Upper lobe of right lung (tissue), 1 donor: ENCODE data around the gene ATL2. TPM values are rescaled to one million over a fixed set of nuclear protein-coding genes. Genes with fewer than 3 reads are reported as not detected.
A peak's percentile ranks its signal among the peaks of the same experiment; 100 is the strongest.
"Not testable (repeated sequence)": the region's sequence is repeated elsewhere in the genome, so short reads cannot be mapped to it uniquely, and the experiment has no call there.

Experiments used
- ATAC-seq: fragments of 200-7000 bp; cut with Tn5 transposase; one replicate; pipeline ENCODE4 v1.9.1; 2020; ENCODE audit warnings: mild to moderate bottlenecking, moderate library complexity
- DNase-seq: peaks from one replicate; pipeline ENCODE4 v3.0.0-alpha.2; 2020
- H3K27ac ChIP-seq: fragments of 200-600 bp; one replicate; pipeline ENCODE4 v1.8.0; 2022
- H3K27me3 ChIP-seq: fragments of 200-600 bp; one replicate; pipeline ENCODE4 v1.8.0; 2022; ENCODE audit warnings: mild to moderate bottlenecking
- H3K36me3 ChIP-seq: fragments of 200-600 bp; one replicate; pipeline ENCODE4 v1.8.0; 2022
- H3K4me1 ChIP-seq: fragments of 200-600 bp; one replicate; pipeline ENCODE4 v1.8.0; 2022
- H3K4me3 ChIP-seq: fragments of 200-600 bp; one replicate; pipeline ENCODE4 v1.8.0; 2022; ENCODE audit warnings: mild to moderate bottlenecking
- H3K9me3 ChIP-seq: fragments of 200-600 bp; one replicate; pipeline ENCODE4 v1.8.0; 2022
- intact Hi-C: fragments of 100-400 bp; cut with DNase I; formaldehyde crosslinking; loops from one replicate; pipeline ENCODE4 v1.11.0; 2022
- total RNA-seq: library from RNA; stranded (reverse); fragmentation: NEBNext Ultra II Directional; extraction: Animal tissue kit (Norgen Biotek cat#: 25700); gene quantifications from one replicate; pipeline ENCODE4 v1.2.1, GENCODE V29; 2021
- TF ChIP-seq, protein P1 (sequence below): fragments of 200-600 bp; IDR thresholded peaks from one replicate; pipeline ENCODE4 v1.8.0; 2022; ENCODE audit warnings: antibody characterized with exemption
- donor health status: DM: no; HTN: yes; CAD: no; lungs with severe emphysema.

Gene ATL2
- total RNA-seq, 1 donor from 2014 or later: 69.1 TPM

DNA sequence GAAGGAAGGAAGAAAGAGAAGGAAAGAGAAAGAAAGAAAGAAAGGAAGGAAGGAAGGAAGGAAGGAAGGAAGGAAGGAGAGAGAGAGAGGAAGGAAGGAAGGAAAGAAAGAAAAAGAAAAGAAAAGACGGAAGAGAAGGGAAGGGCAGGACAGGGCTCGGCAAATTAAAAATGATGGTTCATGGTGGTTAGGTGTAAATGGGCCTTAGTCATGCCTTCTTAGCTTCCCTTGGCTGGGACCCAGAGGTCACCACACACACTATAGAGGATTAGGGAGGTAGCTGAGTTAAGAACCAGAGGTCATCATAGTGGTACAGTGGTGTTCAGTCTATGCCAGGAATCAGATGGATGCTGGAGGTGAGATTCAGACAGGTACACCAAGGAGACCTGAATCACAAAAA is 9.3 kb upstream of the ATL2 start:
- H3K27me3 ChIP-seq: no peaks in the 10 kb centered on the region
- H3K9me3 ChIP-seq: no peaks in the 10 kb centered on the region
- no peak for DNase-seq
- TF ChIP-seq, protein P1, sequence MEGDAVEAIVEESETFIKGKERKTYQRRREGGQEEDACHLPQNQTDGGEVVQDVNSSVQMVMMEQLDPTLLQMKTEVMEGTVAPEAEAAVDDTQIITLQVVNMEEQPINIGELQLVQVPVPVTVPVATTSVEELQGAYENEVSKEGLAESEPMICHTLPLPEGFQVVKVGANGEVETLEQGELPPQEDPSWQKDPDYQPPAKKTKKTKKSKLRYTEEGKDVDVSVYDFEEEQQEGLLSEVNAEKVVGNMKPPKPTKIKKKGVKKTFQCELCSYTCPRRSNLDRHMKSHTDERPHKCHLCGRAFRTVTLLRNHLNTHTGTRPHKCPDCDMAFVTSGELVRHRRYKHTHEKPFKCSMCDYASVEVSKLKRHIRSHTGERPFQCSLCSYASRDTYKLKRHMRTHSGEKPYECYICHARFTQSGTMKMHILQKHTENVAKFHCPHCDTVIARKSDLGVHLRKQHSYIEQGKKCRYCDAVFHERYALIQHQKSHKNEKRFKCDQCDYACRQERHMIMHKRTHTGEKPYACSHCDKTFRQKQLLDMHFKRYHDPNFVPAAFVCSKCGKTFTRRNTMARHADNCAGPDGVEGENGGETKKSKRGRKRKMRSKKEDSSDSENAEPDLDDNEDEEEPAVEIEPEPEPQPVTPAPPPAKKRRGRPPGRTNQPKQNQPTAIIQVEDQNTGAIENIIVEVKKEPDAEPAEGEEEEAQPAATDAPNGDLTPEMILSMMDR: no peak
- H3K27ac ChIP-seq: no peak overlapping the region
- no peaks in the 10 kb centered on the region for H3K36me3 ChIP-seq
- H3K4me3 ChIP-seq: no peak overlapping the region
- no peaks in the 10 kb centered on the region for H3K4me1 ChIP-seq
- ATAC-seq: no peak
- intact Hi-C loops: no loop called here

DNA sequence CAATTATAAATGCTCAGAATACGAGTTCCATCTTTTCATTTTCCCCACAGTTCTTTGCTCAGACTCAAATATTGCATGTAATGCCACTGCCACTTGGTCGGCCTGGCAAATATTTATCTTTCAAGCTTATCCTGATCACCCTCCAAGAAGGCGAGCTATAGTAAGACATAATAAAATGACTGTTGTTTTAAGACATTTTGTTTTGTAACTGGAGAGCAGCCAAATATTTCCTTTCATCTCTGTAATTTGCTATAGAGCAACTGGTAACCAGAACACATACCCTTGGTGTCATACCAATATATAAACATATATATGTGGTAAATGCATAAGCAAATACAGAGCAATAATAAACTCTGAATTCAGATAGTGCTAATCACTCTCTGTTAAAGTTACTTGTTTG is 7.3 kb upstream of the ATL2 start:
- ATAC-seq (no peak), DNase-seq (no peak)
- Histone ChIP-seq H3K4me1 (no peaks in the 10 kb centered on the region), H3K27me3 (no peaks in the 10 kb centered on the region), H3K27ac (no peak overlapping the region), H3K36me3 (no peaks in the 10 kb centered on the region), H3K4me3 (no peak overlapping the region), H3K9me3 (no peaks in the 10 kb centered on the region)
- intact Hi-C loops: no loop called here
- TF ChIP-seq, protein P1: no peak

DNA sequence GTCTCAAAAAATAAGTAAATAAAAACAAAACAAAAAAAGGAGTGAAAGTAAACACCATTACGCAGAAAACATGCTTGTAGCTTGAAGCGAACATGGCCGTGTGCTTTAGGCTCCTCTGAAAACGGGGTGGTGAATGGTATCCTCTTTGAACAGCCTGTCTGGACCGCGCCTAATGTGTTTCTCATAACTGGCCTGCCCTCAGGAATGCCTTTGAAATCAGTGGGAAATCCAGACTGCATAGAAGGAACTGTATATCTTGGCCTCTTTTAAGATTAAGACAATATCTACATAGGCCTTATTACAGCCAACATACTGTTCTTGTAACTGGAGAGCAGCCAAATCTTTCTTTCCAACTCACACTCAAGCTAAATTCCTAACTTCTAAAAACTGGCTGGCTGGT is 6.7 kb upstream of the ATL2 start:
- H3K27ac ChIP-seq, DNase-seq, H3K27me3 ChIP-seq, H3K9me3 ChIP-seq, H3K4me1 ChIP-seq, H3K4me3 ChIP-seq, ATAC-seq, intact Hi-C loops, H3K36me3 ChIP-seq: not testable (repeated sequence)

DNA sequence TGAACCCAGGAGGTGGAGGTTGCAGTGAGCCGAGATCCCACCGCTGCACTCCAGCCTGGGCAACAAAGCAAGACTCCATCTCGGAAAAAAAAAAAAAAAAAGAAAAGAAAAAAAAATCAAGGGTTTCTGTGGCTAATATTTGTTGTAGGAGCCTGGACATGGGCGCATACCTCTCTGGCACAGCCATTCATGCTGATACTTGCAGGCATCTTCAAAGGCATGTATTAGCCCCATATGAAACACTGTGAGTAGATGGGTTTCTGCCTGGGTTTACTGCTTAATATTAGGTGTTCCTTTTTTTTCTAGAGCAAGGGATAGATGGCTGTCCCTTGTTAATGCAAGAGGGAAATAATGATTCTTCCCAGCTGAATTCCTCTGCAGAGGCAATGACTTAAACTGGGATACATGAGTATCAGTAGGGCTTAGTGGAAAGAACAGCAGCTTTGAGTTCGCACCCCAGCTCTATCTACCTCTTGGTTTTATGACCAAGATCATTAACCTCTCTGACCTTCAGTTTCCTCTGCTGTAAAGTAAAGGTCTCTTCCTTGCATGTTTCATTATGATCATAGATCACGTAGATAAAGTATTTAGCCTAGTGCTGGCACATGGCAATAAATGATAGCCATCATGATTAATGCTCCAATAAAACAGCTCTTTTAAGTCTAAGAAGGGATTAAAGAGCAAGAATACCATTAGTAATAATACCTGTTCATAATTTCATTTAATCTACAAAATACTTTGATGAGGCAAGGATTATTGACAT is 4.5 kb upstream of the ATL2 start:
- no peak for ATAC-seq
- TF ChIP-seq, protein P1: no peak
- peaks cover 9% of the 10 kb centered on the region for H3K4me1 ChIP-seq

DNA sequence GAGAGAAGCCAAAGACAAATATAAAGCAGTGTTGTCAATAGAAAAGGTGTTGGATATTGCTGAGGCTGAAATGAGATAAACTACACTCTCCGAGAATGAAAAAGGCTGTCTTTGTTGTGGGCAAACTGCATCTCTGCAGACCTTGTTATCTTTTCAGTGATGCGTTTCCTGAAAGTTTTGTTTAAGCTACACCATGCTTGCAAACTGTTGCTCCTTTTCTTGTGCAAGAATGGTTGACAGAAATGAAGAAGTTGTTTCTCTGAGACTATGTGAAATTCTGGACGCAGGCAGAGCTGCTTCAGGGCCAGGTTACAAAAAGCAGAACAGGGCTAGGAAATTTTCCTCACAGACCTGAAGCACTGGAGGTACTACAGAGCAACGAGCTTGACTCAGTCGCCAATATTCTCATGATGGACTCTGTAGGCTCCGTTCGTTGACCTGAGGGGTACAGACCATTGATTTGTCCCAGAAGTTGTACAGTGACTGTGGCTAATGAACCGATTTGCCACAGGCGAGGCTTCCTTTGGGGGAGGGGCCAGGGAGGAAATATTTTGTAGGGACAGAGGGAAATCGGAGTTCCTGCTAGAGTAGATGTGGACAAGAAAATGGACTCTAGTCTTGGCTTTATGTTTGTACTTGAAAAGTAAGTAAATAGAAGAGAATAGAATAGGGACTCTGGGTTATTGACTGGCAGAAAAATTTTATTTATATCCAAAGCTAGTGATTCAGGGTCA is 3.5 kb upstream of the ATL2 start:
- Histone ChIP-seq H3K4me1 (peaks cover 11% of the 10 kb centered on the region), H3K27me3 (no peaks in the 10 kb centered on the region), H3K36me3 (no peaks in the 10 kb centered on the region), H3K27ac (no peak overlapping the region), H3K4me3 (no peak overlapping the region), H3K9me3 (no peaks in the 10 kb centered on the region)
- intact Hi-C loops: no loop called here
- ATAC-seq: no peak
- DNase-seq: no peak
- TF ChIP-seq, protein P1: no peak

More for the DNA sequence above, 4.5 kb upstream of the ATL2 start:
- Histone ChIP-seq H3K27ac (no peak overlapping the region), H3K9me3 (no peaks in the 10 kb centered on the region), H3K27me3 (no peaks in the 10 kb centered on the region), H3K4me3 (no peak overlapping the region), H3K36me3 (no peaks in the 10 kb centered on the region)
- no peak for DNase-seq
- intact Hi-C loops: no loop called here

DNA sequence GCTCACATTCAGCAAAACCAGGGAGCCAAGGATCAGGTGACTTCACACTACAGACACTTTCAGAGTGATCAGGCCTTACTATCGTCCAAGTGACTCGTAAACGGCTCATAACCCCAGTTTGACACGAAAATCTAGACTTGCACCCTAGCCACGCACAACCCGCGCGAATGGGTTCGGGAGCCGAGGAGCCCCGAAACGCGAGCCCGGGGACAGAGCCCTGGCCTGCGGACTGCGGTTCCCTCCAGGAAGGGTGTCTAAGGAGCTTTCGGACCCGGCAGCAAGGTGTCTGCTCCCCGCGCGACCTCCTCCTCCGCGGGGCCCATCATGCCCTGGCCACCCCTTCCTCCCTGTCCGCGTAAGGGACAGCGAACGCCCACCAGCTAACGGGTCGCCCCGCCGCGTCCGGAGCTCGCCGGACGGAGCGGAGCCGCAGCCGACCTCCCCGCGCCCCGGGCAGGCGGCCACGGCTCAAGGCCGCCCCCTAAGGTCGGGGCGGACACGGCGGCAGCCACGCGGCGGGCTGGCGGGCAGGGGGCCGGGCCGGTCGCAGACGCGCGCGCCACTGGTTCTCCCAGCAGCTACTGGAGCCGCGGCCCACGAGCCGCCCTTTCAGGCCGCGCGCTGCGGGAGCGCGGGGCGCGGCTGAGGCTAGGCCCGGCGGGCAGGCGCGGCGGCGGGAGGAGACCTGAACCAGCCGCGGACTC is 575 bp downstream of the ATL2 start:
- H3K4me1 ChIP-seq: peaks cover 38% of the 10 kb centered on the region
- ATAC-seq (peak; percentile 88), DNase-seq (peak; percentile 88)
- TF ChIP-seq, protein P1: peak; percentile 33
- H3K9me3 ChIP-seq: no peaks in the 10 kb centered on the region
- intact Hi-C loops: no loop called here
- H3K27ac ChIP-seq: peak overlapping the region; percentile 97
- peak overlapping the region; percentile 88 for H3K4me3 ChIP-seq
- H3K36me3 ChIP-seq: no peaks in the 10 kb centered on the region
- no peaks in the 10 kb centered on the region for H3K27me3 ChIP-seq
